GM19240 (cell line): Measurements from ENCODE around the gene ALKBH5.
A peak's percentile ranks its signal among the peaks of the same experiment; 100 is the strongest.

Source experiments
- DNase-seq: peaks from one replicate; pipeline ENCODE4 v3.0.0; 2011; ENCODE audit warnings: low spot score; ENCODE audit not compliant: insufficient read length

ALKBH5 gene

GRCh38 chr17:18241229-18241871 lies 57.7 kb downstream of the ALKBH5 start:
- DNase-seq, result no peak

- DNase-seq, result no peak
Measured at GRCh38 chr17:18245038-18245776, 61.6 kb downstream of the ALKBH5 start.

GRCh38 chr17:18246109-18246725 lies 62.6 kb downstream of the ALKBH5 start:
- DNase-seq, result no peak

- DNase-seq, result peak; percentile 54
Measured at GRCh38 chr17:18246880-18247612, 63.4 kb downstream of the ALKBH5 start.

GRCh38 chr17:18247613-18248001 lies 64.0 kb downstream of the ALKBH5 start:
- no peak for DNase-seq

- DNase-seq, result peak; percentile 99
Measured at GRCh38 chr17:18248300-18248731, 64.7 kb downstream of the ALKBH5 start.

- no peak for DNase-seq
Measured at GRCh38 chr17:18248811-18249210, 65.2 kb downstream of the ALKBH5 start.

- DNase-seq, result no peak
Measured at GRCh38 chr17:18250259-18250658, 66.6 kb downstream of the ALKBH5 start.

- no peak for DNase-seq
Measured at GRCh38 chr17:18250708-18251107, 67.1 kb downstream of the ALKBH5 start.

- DNase-seq, result no peak
Measured at GRCh38 chr17:18251204-18251603, 67.6 kb downstream of the ALKBH5 start.

GRCh38 chr17:18252160-18252559 lies 68.5 kb downstream of the ALKBH5 start:
- DNase-seq, result no peak

GRCh38 chr17:18253187-18253884 lies 69.7 kb downstream of the ALKBH5 start:
- DNase-seq, result no peak

GRCh38 chr17:18253947-18254821 lies 70.6 kb downstream of the ALKBH5 start:
- DNase-seq, result no peak

- DNase-seq, result no peak
Measured at GRCh38 chr17:18254888-18255649, 71.4 kb downstream of the ALKBH5 start.

GRCh38 chr17:18256351-18256750 lies 72.7 kb downstream of the ALKBH5 start:
- DNase-seq, result no peak

- no peak for DNase-seq
Measured at GRCh38 chr17:18256776-18257175, 73.1 kb downstream of the ALKBH5 start.

GRCh38 chr17:18257268-18257981 lies 73.8 kb downstream of the ALKBH5 start:
- no peak for DNase-seq

- DNase-seq, result peak; percentile 58
Measured at GRCh38 chr17:18257982-18258355, 74.3 kb downstream of the ALKBH5 start.
